GM23248 (cell line): ENCODE data around the gene CNTN1.

Experiments
- EZH2 ChIP-seq: fragments of 200-600 bp; sonication (generic); IDR thresholded peaks from 2 replicates; pipeline ENCODE4 v1.6.1; 2018; ENCODE audit warnings: antibody characterized with exemption, mild to moderate bottlenecking; ENCODE audit not compliant: insufficient read depth, poor library complexity, severe bottlenecking
- EZH2phosphoT487 ChIP-seq: fragments of 200-600 bp; sonication (generic); IDR thresholded peaks from 2 replicates; pipeline ENCODE4 v1.6.1; 2018; ENCODE audit warnings: antibody characterized with exemption, moderate library complexity, mild to moderate bottlenecking, low read depth; ENCODE audit not compliant: insufficient read depth

GRCh38 chr12:41008472-41008871 lies 316.2 kb downstream of the CNTN1 start:
- TF ChIP-seq EZH2phosphoT487: no peak
- no peak for TF ChIP-seq EZH2
